PC-9 (cell line): ENCODE results near the gene IGFBP5. TPM values are rescaled to one million over a fixed set of nuclear protein-coding genes. Genes with fewer than 3 reads are reported as not detected.

Experiments
- BruUV-seq: library from RNA; stranded (reverse); fragments of 400-500 nt; replicated peaks from 2 replicates; lab custom pipeline; 2021; lab: Mats Ljungman, UMichigan
- CTCF ChIA-PET: fragments of 300-600 bp; sonication (Branson Sonifier 250); formaldehyde crosslinking; loops from one replicate; lab custom pipeline; 2022; ENCODE audit warnings: antibody characterized with exemption; lab: Charles Lee
- POLR2A ChIA-PET: fragments of 300-600 bp; sonication (Branson Sonifier 250); formaldehyde crosslinking; loops from one replicate; lab custom pipeline; 2022; ENCODE audit warnings: antibody characterized with exemption; ENCODE audit not compliant: unreplicated experiment; lab: Charles Lee
- DNase-seq, 2 experiments: peaks; one replicate each; pipeline versions ENCODE4 v3.0.0 to v3.0.0-alpha.2; 2015 to 2022; ENCODE audit warnings: mixed read lengths in 1 of 2
- H2AFZ ChIP-seq: fragments of 200-600 bp; sonication (generic); 2 replicates; pipeline ENCODE4 v1.8.1; 2017; ENCODE audit warnings: antibody characterized with exemption
- H3F3A ChIP-seq: fragments of 200-600 bp; sonication (generic); 2 replicates; pipeline ENCODE4 v1.8.1; 2017; ENCODE audit warnings: antibody characterized with exemption, mild to moderate bottlenecking, low read depth; ENCODE audit not compliant: insufficient read depth
- H3K27ac ChIP-seq: fragments of 200-600 bp; sonication (generic); 2 replicates; pipeline ENCODE4 v1.6.1; 2016; ENCODE audit warnings: mixed run types
- H3K27me3 ChIP-seq: fragments of 200-600 bp; sonication (generic); 2 replicates; pipeline ENCODE4 v1.6.1; 2016; ENCODE audit warnings: low read depth, mixed run types; ENCODE audit not compliant: insufficient read depth
- H3K36me3 ChIP-seq: fragments of 200-600 bp; sonication (generic); 2 replicates; pipeline ENCODE4 v1.6.1; 2016; ENCODE audit warnings: low read depth, mixed run types
- H3K4me1 ChIP-seq: fragments of 200-600 bp; sonication (generic); replicated peaks from 2 replicates; pipeline ENCODE4 v1.6.1; 2016; ENCODE audit warnings: mixed run types; ENCODE audit not compliant: insufficient read depth
- H3K4me2 ChIP-seq: fragments of 200-600 bp; sonication (generic); 2 replicates; pipeline ENCODE4 v1.6.1; 2017; ENCODE audit warnings: mixed run types
- H3K4me3 ChIP-seq: fragments of 200-600 bp; sonication (generic); 2 replicates; pipeline ENCODE4 v1.6.1; 2016; ENCODE audit warnings: mixed run types
- H3K79me2 ChIP-seq: fragments of 200-600 bp; sonication (generic); 2 replicates; pipeline ENCODE4 v1.6.1; 2017; ENCODE audit warnings: low read depth, mixed run types
- H3K9me2 ChIP-seq: fragments of 200-600 bp; sonication (generic); 2 replicates; pipeline ENCODE4 v1.8.1; 2017; ENCODE audit warnings: mild to moderate bottlenecking; ENCODE audit not compliant: insufficient read depth
- H3K9me3 ChIP-seq: fragments of 200-600 bp; sonication (generic); 2 replicates; pipeline ENCODE4 v1.8.1; 2016; ENCODE audit warnings: low read depth; ENCODE audit not compliant: insufficient read depth
- H4K20me1 ChIP-seq: fragments of 200-600 bp; sonication (generic); 2 replicates; pipeline ENCODE4 v1.8.1; 2017; ENCODE audit not compliant: insufficient read depth
- CTCF ChIP-seq: fragments of 200-600 bp; sonication (generic); conservative IDR thresholded peaks from 2 replicates; pipeline ENCODE4 v1.6.1; 2017; ENCODE audit warnings: mixed run types, antibody characterized with exemption, mild to moderate bottlenecking, moderate library complexity
- EZH2 ChIP-seq: fragments of 200-600 bp; sonication (generic); IDR thresholded peaks from 2 replicates; pipeline ENCODE4 v1.8.0; 2017; ENCODE audit warnings: antibody characterized with exemption, low read depth
- intact Hi-C: fragments of 100-400 bp; cut with micrococcal nuclease; formaldehyde crosslinking; loops from one replicate; pipeline ENCODE4 v1.10.0; 2022; ENCODE audit not compliant: unreplicated experiment
- total RNA-seq: library from RNA; stranded (reverse); gene quantifications from 2 replicates; pipeline ENCODE4 v1.2.3, GENCODE V29; 2021

IGFBP5 gene
- total RNA-seq, 1 experiment from 2014 or later, result 5.5 TPM

- CTCF ChIA-PET, result no interaction called here
- intact Hi-C loops, result loop anchor here (5.0 kb wide), 1 partner anchor 1076 kb away; no protein-coding TSS in a partner anchor
- no peaks in the 10 kb centered on the region for H3K9me2 ChIP-seq
Measured at GRCh38 chr2:216680951-216681629, 14.3 kb downstream of the IGFBP5 start.

GRCh38 chr2:216679658-216680024 is 15.7 kb downstream of the IGFBP5 start:
- TF ChIP-seq EZH2 (no peak), CTCF (no peak)
- Histone ChIP-seq H4K20me1 (no peaks in the 10 kb centered on the region), H3K9me3 (no peaks in the 10 kb centered on the region), H2AFZ (no peak overlapping the region), H3K4me3 (no peak overlapping the region), H3K27me3 (no peaks in the 10 kb centered on the region), H3K9me2 (no peaks in the 10 kb centered on the region), H3K79me2 (no peaks in the 10 kb centered on the region), H3K4me1 (peaks cover 17% of the 10 kb centered on the region), H3K36me3 (no peaks in the 10 kb centered on the region), H3K27ac (no peak overlapping the region), H3F3A (peaks cover 5% of the 10 kb centered on the region; the same call in 1 of the 2 replicates), H3K4me2 (no peak overlapping the region)
- CTCF ChIA-PET, result no interaction called here
- no peak for DNase-seq
- POLR2A ChIA-PET, result interaction anchor here (0.6 kb wide), 1 partner anchor 513 kb away, joined by 3 read pairs; no protein-coding TSS in a partner anchor
- intact Hi-C loops, result loop anchor here (5.0 kb wide), 1 partner anchor 1078 kb away; no protein-coding TSS in a partner anchor
- BruUV-seq, result no TSS peak

More at GRCh38 chr2:216680951-216681629, 14.3 kb downstream of the IGFBP5 start:
- H3K27me3 ChIP-seq, result no peaks in the 10 kb centered on the region
- no peak overlapping the region for H3K27ac ChIP-seq
- TF ChIP-seq EZH2, result no peak
- TF ChIP-seq CTCF, result no peak
- H4K20me1 ChIP-seq, result no peaks in the 10 kb centered on the region
- no peak overlapping the region for H2AFZ ChIP-seq
- H3K4me2 ChIP-seq, result no peak overlapping the region
- peaks cover 5% of the 10 kb centered on the region; the same call in 1 of the 2 replicates for H3F3A ChIP-seq
- no peak for DNase-seq
- BruUV-seq, result no TSS peak
- POLR2A ChIA-PET, result no interaction called here
- H3K4me1 ChIP-seq, result peaks cover 17% of the 10 kb centered on the region
- H3K4me3 ChIP-seq, result no peak overlapping the region
- H3K9me3 ChIP-seq, result no peaks in the 10 kb centered on the region
- H3K79me2 ChIP-seq, result no peaks in the 10 kb centered on the region
- no peaks in the 10 kb centered on the region for H3K36me3 ChIP-seq

GRCh38 chr2:216678813-216679657 is 16.3 kb downstream of the IGFBP5 start:
- CTCF ChIA-PET, result no interaction called here

More at GRCh38 chr2:216678813-216679657, 16.3 kb downstream of the IGFBP5 start:
- intact Hi-C loops, result no loop called here
- H3K79me2 ChIP-seq, result no peaks in the 10 kb centered on the region
- H3K27ac ChIP-seq, result no peak overlapping the region
- peaks cover 17% of the 10 kb centered on the region for H3K4me1 ChIP-seq
- no peak overlapping the region for H2AFZ ChIP-seq
- no peak overlapping the region for H3K4me2 ChIP-seq
- no peaks in the 10 kb centered on the region for H3K9me3 ChIP-seq
- TF ChIP-seq EZH2, result no peak
- no peak for TF ChIP-seq CTCF
- POLR2A ChIA-PET, result no interaction called here
- no TSS peak for BruUV-seq
- H4K20me1 ChIP-seq, result no peaks in the 10 kb centered on the region
- H3K27me3 ChIP-seq, result no peaks in the 10 kb centered on the region
- no peak for DNase-seq
- peaks cover 5% of the 10 kb centered on the region; the same call in 1 of the 2 replicates for H3F3A ChIP-seq
- H3K4me3 ChIP-seq, result no peak overlapping the region
- H3K36me3 ChIP-seq, result no peaks in the 10 kb centered on the region
- H3K9me2 ChIP-seq, result no peaks in the 10 kb centered on the region
